Gastrocnemius medialis (tissue), 4 donors: ENCODE results near the gene SLC7A8. TPM values are rescaled to one million over a fixed set of nuclear protein-coding genes. Genes with fewer than 3 reads are reported as not detected.
A peak's percentile ranks its signal among the peaks of the same experiment; 100 is the strongest.

ENCODE experiments used
- ATAC-seq, 2 donors: fragments of 150-250 bp; one replicate each; pipeline ENCODE4 v1.9.1; 2016
- DNase-seq, 2 donors: peaks; one replicate each; pipeline ENCODE4 v3.0.0-alpha.2; 2019
- H3K27ac ChIP-seq, 4 donors: fragments of 200-600 bp; sonication (generic); 1 replicate in 1 of 4; 2 replicates in 3 of 4; pipeline ENCODE4 v1.5.1; 2016 to 2018; ENCODE audit warnings: mild to moderate bottlenecking in 2 of 4, moderate library complexity in 1 of 4
- H3K27me3 ChIP-seq, 3 donors: fragments of 200-600 bp; sonication (generic) in 2 of 3; 1 replicate in 1 of 3; 2 replicates in 2 of 3; pipeline versions ENCODE4 v1.5.1 to v1.6.0; 2016 to 2019; ENCODE audit warnings: mild to moderate bottlenecking in 1 of 3, moderate library complexity in 1 of 3
- H3K36me3 ChIP-seq, 2 donors: fragments of 200-600 bp; sonication (generic) in 1 of 2; one replicate each; pipeline ENCODE4 v1.5.1; 2017 to 2018
- H3K4me1 ChIP-seq, 2 donors: fragments of 200-600 bp; sonication (generic) in 1 of 2; one replicate each; pipeline ENCODE4 v1.5.1; 2016 to 2017; ENCODE audit warnings: mild to moderate bottlenecking in 2 of 2
- H3K4me3 ChIP-seq, 4 donors: fragments of 200-600 bp; sonication (generic) in 3 of 4; 1 replicate in 1 of 4; 2 replicates in 3 of 4; pipeline ENCODE4 v1.5.1; 2016 to 2019; ENCODE audit warnings: mild to moderate bottlenecking in 2 of 4
- H3K9me3 ChIP-seq, 3 donors: fragments of 200-600 bp; sonication (generic) in 2 of 3; 1 replicate in 1 of 3; 2 replicates in 2 of 3; pipeline ENCODE4 v1.5.1; 2016 to 2019
- POLR2A ChIP-seq, 2 donors: fragments of 450-650 bp; IDR thresholded peaks; one replicate each; pipeline ENCODE4 v1.6.1; 2017; ENCODE audit warnings: antibody characterized with exemption in 2 of 2, mild to moderate bottlenecking in 2 of 2, moderate library complexity in 2 of 2
- in situ Hi-C, 4 donors: fragments of 200-750 bp; cut with MboI; loops; one replicate each; pipeline versions ENCODE4 v1.15.0 to v1.8.0; 2017; ENCODE audit warnings: low sequenced_read_pairs in 4 of 4
- intact Hi-C: fragments of 100-400 bp; cut with DNase I; formaldehyde crosslinking; loops from one replicate; pipeline ENCODE4 v1.15.1; 2023; ENCODE audit warnings: low total_unique reads
- total RNA-seq, 4 donors: library from RNA; depleted of rRNA; stranded (reverse); fragments of >200 nt; gene quantifications; one replicate each; pipeline versions ENCODE4 v1.1.0 to v1.2.3, GENCODE V29; 2016
- TF ChIP-seq, protein P1 (sequence below), 5 experiments: fragments of 450-650 bp in 3 of 5; fragments of 200-600 bp in 2 of 5; sonication (generic) in 2 of 5; IDR thresholded peaks in 4 of 5; conservative IDR thresholded peaks in 1 of 5; 1 replicate in 4 of 5; 2 replicates in 1 of 5; pipeline ENCODE4 v1.5.1; 2016 to 2019; ENCODE audit warnings: antibody characterized with exemption in 5 of 5, mild to moderate bottlenecking in 3 of 5, moderate library complexity in 3 of 5

SLC7A8 gene
- total RNA-seq, 4 donors from 2014 or later, result 34.5 to 199 (median 63.7) TPM

DNA sequence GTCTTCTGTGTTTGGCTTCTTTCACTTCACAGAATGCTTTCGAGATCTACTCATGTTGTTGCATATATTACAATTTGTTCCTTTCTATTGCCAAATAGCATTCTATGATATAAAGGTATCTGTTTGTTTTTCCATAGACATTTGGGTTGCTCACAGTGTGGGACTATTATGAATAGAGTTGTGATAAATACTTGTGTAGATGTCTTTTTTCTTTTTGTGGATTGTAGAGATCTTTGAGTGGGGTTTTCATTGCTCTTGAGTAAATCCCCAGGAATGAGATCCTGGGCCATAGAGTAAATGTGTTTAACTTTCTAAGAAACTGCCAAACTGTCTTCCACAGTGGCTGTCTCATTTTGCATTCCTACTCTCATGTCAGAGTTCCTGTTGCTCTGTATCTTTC is 39.5 kb downstream of the SLC7A8 start:
- no peaks in the 10 kb centered on the region for H3K9me3 ChIP-seq
- DNase-seq, result no peak
- intact Hi-C loops, result loop anchor here (2.0 kb wide), 1 partner anchor 17 kb away; no protein-coding TSS in a partner anchor
- H3K4me3 ChIP-seq, result no peak overlapping the region
- H3K4me1 ChIP-seq, result peaks cover 61 to 66% of the 10 kb centered on the region in 2 donors
- no peak for ATAC-seq
- in situ Hi-C loops, result no loop called here
- H3K27me3 ChIP-seq, result no peaks in the 10 kb centered on the region
- H3K36me3 ChIP-seq, result peaks cover 0 to 24% of the 10 kb centered on the region in 2 donors
- H3K27ac ChIP-seq, result peak overlapping the region; percentile 90 to 97 (median 96)
- TF ChIP-seq, protein P1, sequence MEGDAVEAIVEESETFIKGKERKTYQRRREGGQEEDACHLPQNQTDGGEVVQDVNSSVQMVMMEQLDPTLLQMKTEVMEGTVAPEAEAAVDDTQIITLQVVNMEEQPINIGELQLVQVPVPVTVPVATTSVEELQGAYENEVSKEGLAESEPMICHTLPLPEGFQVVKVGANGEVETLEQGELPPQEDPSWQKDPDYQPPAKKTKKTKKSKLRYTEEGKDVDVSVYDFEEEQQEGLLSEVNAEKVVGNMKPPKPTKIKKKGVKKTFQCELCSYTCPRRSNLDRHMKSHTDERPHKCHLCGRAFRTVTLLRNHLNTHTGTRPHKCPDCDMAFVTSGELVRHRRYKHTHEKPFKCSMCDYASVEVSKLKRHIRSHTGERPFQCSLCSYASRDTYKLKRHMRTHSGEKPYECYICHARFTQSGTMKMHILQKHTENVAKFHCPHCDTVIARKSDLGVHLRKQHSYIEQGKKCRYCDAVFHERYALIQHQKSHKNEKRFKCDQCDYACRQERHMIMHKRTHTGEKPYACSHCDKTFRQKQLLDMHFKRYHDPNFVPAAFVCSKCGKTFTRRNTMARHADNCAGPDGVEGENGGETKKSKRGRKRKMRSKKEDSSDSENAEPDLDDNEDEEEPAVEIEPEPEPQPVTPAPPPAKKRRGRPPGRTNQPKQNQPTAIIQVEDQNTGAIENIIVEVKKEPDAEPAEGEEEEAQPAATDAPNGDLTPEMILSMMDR (IDR thresholded peaks at IDR 0.05 in 4 of 5, conservative IDR thresholded peaks at IDR 0.05 in 1 of 5), result no peak
- no peak for TF ChIP-seq POLR2A (IDR thresholded peaks at IDR 0.05)

DNA sequence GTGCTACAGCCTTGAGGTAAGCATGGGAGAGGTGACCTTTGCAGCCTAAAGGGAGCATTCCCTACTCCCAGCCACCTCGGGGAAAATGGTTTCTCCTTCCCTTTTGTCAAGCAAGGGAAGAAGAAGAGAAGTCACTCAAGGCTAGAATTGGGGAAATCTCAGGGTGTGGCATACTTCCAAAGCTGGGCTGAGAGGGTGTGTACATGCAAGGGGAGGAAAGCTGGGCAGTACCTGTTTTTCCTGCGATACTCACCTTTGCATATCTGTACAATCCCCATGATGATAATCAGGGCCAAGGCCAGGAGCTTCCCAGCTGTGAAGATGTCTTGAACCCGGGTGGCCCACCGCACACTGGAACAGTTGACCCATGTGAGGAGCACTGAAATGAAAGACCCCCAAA is 40.6 kb downstream of the SLC7A8 start:
- Histone ChIP-seq H3K36me3 (peaks cover 0 to 35% of the 10 kb centered on the region in 2 donors), H3K27ac (peak overlapping the region; percentile 90 to 97 (median 96)), H3K4me3 (no peak overlapping the region), H3K9me3 (no peaks in the 10 kb centered on the region), H3K27me3 (no peaks in the 10 kb centered on the region), H3K4me1 (peaks cover 56 to 58% of the 10 kb centered on the region in 2 donors)
- no peak for ATAC-seq
- in situ Hi-C loops, result no loop called here
- TF ChIP-seq, protein P1 (IDR thresholded peaks at IDR 0.05 in 4 of 5, conservative IDR thresholded peaks at IDR 0.05 in 1 of 5), result no peak
- TF ChIP-seq POLR2A (IDR thresholded peaks at IDR 0.05), result no peak
- DNase-seq, result no peak
- intact Hi-C loops, result loop anchor here (2.0 kb wide), 1 partner anchor 16 kb away; no protein-coding TSS in a partner anchor

DNA sequence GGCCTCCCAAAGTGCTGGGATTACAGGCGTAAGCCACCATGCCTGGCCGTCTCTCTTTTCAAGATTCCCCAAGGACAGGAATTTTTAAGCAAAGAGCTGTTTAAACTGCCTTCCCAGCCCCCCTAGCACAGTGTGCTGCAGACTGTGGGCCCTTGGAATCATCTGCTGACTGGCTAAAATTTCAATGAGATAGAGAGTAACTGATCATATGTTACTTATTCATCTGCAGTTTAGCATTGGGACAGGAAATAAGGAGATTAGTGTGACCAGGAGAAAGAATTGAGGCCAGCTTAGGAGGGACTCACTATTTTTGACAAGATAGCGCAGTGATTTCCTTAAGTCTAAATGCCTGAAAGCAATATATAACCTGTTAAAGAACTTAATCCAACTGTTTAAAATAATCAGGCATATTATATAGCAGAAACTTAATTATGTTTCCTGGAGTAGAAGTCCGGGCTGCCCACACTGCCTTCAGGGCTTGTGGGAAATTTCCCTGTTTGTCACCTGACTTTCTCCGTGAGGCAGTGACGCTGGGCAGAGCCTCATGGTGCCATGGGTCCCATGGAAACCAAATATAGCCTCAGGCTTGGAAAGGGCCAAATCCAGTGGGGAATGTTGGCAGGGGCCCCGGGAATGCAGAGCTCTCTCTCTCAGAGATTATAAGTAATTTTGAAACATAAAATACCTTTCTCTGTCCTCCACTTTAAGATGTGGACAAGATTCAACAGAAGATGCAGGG is 41.6 kb downstream of the SLC7A8 start:
- Histone ChIP-seq H3K27me3 (no peaks in the 10 kb centered on the region), H3K4me3 (no peak overlapping the region), H3K4me1 (peaks cover 47 to 48% of the 10 kb centered on the region in 2 donors), H3K36me3 (peaks cover 0 to 44% of the 10 kb centered on the region in 2 donors), H3K27ac (peak overlapping the region; percentile 90 to 97 (median 96)), H3K9me3 (no peaks in the 10 kb centered on the region)
- ATAC-seq, result peak; percentile 28 to 34
- in situ Hi-C loops, result no loop called here
- intact Hi-C loops, result loop anchor here (2.0 kb wide), 1 partner anchor 15 kb away; no protein-coding TSS in a partner anchor
- DNase-seq, result peak; percentile 46 to 61
- peak in 1 of 2 donors; percentile 33 for TF ChIP-seq POLR2A (IDR thresholded peaks at IDR 0.05)
- TF ChIP-seq, protein P1 (IDR thresholded peaks at IDR 0.05 in 4 of 5, conservative IDR thresholded peaks at IDR 0.05 in 1 of 5), result no peak

DNA sequence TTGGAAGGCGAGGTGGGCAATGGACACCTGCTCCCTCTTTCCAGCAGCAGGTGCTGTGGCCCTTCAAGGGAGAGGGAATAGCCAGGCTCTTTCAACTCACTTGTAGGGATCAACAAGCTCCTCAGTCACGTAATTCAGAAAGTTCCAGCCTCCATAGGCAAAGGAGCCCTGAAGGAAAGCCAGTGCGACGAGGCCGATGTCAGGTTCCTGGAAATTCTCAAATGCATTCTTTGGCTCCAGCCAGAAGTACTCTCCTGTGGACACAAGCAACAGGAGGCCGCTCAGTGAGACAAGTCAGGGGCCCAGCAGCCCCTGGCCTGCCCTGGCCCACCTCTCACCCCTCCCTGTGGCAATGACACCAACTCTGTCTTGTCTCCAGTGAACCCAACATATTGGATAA is 43.1 kb downstream of the SLC7A8 start:
- ATAC-seq (no peak), DNase-seq (no peak)
- intact Hi-C loops (no loop called here), in situ Hi-C loops (no loop called here)
- Histone ChIP-seq H3K27ac (peak overlapping the region; percentile 36 to 97 (median 96)), H3K4me1 (peaks cover 34 to 36% of the 10 kb centered on the region in 2 donors), H3K4me3 (no peak overlapping the region), H3K27me3 (no peaks in the 10 kb centered on the region), H3K9me3 (no peaks in the 10 kb centered on the region), H3K36me3 (peaks cover 0 to 57% of the 10 kb centered on the region in 2 donors)
- TF ChIP-seq, protein P1 (IDR thresholded peaks at IDR 0.05 in 4 of 5, conservative IDR thresholded peaks at IDR 0.05 in 1 of 5), result no peak
- no peak for TF ChIP-seq POLR2A (IDR thresholded peaks at IDR 0.05)
